Skeletal muscle satellite cell (primary cell): ENCODE results near the gene EFNB3.

Experiments used
- H3K27me3 ChIP-seq: 2 replicates; pipeline ENCODE4 v1.7.0; 2013; ENCODE audit warnings: low read length; ENCODE audit not compliant: control insufficient read depth, insufficient read depth
- H3K36me3 ChIP-seq: 2 replicates; pipeline ENCODE4 v1.7.0; 2013; ENCODE audit warnings: mild to moderate bottlenecking, control low read depth, low read length; ENCODE audit not compliant: insufficient read depth
- H3K4me1 ChIP-seq: 2 replicates; pipeline ENCODE4 v1.7.0; 2013; ENCODE audit warnings: low read length; ENCODE audit not compliant: control insufficient read depth, insufficient read depth
- H3K4me2 ChIP-seq: 2 replicates; pipeline ENCODE4 v1.7.0; 2013; ENCODE audit warnings: mild to moderate bottlenecking, low read length
- H3K4me3 ChIP-seq: 2 replicates; pipeline ENCODE4 v1.7.0; 2013; ENCODE audit warnings: low read length
- H3K9ac ChIP-seq: 2 replicates; pipeline ENCODE4 v1.7.0; 2013; ENCODE audit warnings: mild to moderate bottlenecking, low read depth, low read length, moderate library complexity
- H3K9me3 ChIP-seq: replicated peaks from 2 replicates; pipeline ENCODE4 v1.7.0; 2013; ENCODE audit warnings: mild to moderate bottlenecking, control low read depth, low read length

The EFNB3 gene

GRCh38 chr17:7713782-7714181 is 8.8 kb downstream of the EFNB3 start:
- no peak overlapping the region for H3K4me3 ChIP-seq
- H3K27me3 ChIP-seq: peaks cover 46% of the 10 kb centered on the region
- H3K9me3 ChIP-seq: no peaks in the 10 kb centered on the region
- H3K4me2 ChIP-seq: no peak overlapping the region
- H3K36me3 ChIP-seq: no peaks in the 10 kb centered on the region
- peaks cover 13% of the 10 kb centered on the region for H3K4me1 ChIP-seq
- H3K9ac ChIP-seq: no peak overlapping the region

- no peaks in the 10 kb centered on the region for H3K36me3 ChIP-seq
- no peak overlapping the region for H3K4me2 ChIP-seq
- H3K4me1 ChIP-seq: peaks cover 13% of the 10 kb centered on the region
- H3K9me3 ChIP-seq: no peaks in the 10 kb centered on the region
- H3K4me3 ChIP-seq: no peak overlapping the region
- H3K9ac ChIP-seq: no peak overlapping the region
- peaks cover 56% of the 10 kb centered on the region for H3K27me3 ChIP-seq
Measured at GRCh38 chr17:7714721-7715594, 10.0 kb downstream of the EFNB3 start.

DNA sequence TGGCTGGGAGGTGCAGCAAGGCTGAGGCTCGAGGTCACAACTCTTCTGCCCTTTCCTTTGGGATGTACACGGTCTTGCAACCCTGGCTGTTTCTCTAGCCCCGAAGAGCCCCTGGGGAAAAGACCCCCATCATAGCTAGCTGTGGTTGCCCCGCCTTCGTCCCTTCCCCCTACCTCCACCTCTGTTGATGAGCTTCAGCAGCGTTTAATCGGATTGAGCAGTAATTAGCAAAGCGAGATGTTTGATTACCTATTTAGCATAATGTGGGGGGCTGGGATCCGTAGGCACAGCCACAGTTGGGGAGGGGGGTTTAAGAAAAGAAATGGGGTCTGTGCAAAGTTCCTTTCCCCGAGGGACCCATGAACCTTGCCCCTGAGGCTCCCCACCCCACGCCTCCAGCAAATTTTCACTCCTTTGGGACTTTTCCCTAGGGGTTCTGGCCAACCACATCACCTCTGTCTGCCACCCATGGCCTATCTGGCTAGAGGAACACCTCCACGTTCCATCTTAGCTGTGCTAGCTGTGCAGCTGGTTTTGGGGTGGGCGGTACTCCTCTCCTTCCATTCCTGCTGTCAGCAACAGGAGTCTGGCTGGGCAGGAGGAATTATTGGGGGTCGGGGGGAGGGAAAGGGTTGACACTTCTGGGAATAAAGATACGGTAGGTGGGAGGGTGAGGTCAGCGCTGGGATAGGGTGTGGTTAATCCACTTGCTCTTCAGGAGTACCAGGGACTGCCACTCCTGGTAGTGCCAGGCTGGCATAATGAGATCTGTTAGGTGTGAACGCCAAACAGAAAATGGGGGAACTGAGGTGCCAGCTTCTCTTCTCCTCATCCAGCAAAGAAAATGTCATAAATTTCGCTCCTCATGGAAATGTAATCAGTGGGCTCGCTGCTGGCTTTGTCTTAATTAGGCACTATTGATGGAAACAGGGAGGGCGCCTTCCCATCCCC is 11.2 kb downstream of the EFNB3 start:
- Histone ChIP-seq H3K27me3 (peaks cover 66% of the 10 kb centered on the region), H3K9ac (peak overlapping the region; percentile 81), H3K36me3 (no peaks in the 10 kb centered on the region), H3K4me1 (peaks cover 13% of the 10 kb centered on the region), H3K4me3 (peak overlapping the region; percentile 87), H3K4me2 (peak overlapping the region; percentile 99), H3K9me3 (no peaks in the 10 kb centered on the region)

GRCh38 chr17:7716901-7717755 is 12.1 kb downstream of the EFNB3 start, which contains the start of gene DNAH2:
Gene DNAH2 (plus strand): TSS chr17:7717744. CDS start chr17:7719735, 1,991 bp downstream.
- Histone ChIP-seq H3K4me3 (peak within 1 kb of the TSS; percentile 87), H3K27me3 (peaks cover 63% of the 10 kb centered on the region), H3K9ac (peak within 1 kb of the TSS; percentile 81), H3K9me3 (no peaks in the 10 kb centered on the region), H3K36me3 (no peaks in the 10 kb centered on the region), H3K4me1 (peaks cover 13% of the 10 kb centered on the region), H3K4me2 (peak within 1 kb of the TSS; percentile 99)

DNA sequence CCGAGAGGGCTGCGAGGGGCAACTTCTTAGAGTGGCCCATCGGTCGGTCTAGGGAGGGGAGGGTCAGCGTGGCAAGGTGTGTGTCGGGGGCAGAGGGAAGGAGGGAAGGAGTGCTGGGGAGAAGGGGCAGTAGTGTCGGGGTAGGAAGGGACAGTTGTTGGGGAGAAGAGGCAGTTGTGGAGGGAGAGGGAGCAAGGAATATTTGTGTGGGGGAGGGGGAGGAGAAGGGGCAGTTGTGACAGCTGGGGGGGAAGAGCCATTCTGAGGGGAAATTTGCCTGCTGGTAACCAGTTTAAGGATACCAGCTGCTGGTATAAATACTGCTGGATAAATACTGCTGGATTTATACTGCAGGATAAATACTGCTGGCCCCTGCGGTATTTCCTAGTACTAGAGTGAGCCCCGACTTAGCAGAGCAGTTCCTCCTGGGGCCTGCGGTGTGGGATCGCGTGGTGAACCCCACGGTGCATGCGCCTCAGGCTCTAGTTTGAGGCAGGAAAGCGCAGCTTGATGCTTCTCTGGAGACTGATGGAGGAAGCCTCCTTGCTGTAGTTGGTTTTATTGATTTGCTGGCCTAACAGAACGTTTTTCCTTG is 12.9 kb downstream of the EFNB3 start:
- Histone ChIP-seq H3K36me3 (no peaks in the 10 kb centered on the region), H3K27me3 (peaks cover 61% of the 10 kb centered on the region), H3K9ac (peak overlapping the region; percentile 81), H3K4me2 (peak overlapping the region; percentile 99), H3K4me1 (peaks cover 13% of the 10 kb centered on the region), H3K4me3 (peak overlapping the region; percentile 87), H3K9me3 (no peaks in the 10 kb centered on the region)

- no peaks in the 10 kb centered on the region for H3K36me3 ChIP-seq
- no peak overlapping the region for H3K4me2 ChIP-seq
- H3K9me3 ChIP-seq: no peaks in the 10 kb centered on the region
- peaks cover 13% of the 10 kb centered on the region for H3K4me1 ChIP-seq
- H3K4me3 ChIP-seq: no peak overlapping the region
- peaks cover 55% of the 10 kb centered on the region for H3K27me3 ChIP-seq
- H3K9ac ChIP-seq: no peak overlapping the region
Measured at GRCh38 chr17:7719661-7720060, 14.7 kb downstream of the EFNB3 start.

GRCh38 chr17:7720125-7720524 is 15.1 kb downstream of the EFNB3 start:
- no peak overlapping the region for H3K4me3 ChIP-seq
- peaks cover 54% of the 10 kb centered on the region for H3K27me3 ChIP-seq
- H3K36me3 ChIP-seq: no peaks in the 10 kb centered on the region
- peaks cover 13% of the 10 kb centered on the region for H3K4me1 ChIP-seq
- H3K4me2 ChIP-seq: no peak overlapping the region
- H3K9ac ChIP-seq: no peak overlapping the region
- no peaks in the 10 kb centered on the region for H3K9me3 ChIP-seq

DNA sequence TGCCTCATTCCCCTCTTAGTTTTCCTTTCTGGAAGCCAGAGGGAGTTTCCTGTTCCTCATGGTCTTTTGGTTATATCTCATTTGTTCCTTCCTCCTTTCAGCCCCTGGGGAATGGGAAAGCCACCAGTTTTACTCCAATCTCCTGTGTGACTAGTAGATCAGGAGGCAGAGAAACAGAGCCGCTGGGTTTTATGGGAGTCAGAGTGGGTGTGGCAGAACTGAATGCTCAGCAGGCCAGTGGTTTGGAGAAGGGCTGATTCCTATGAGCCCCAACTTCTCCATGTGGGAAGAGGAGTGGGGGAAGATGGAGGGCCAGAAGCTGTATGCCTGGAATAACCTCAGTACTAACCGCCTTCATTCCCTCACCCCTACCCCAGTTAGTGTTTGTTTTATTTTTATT is 16.6 kb downstream of the EFNB3 start:
- Histone ChIP-seq H3K4me1 (peaks cover 9% of the 10 kb centered on the region), H3K4me3 (no peak overlapping the region), H3K36me3 (no peaks in the 10 kb centered on the region), H3K9me3 (no peaks in the 10 kb centered on the region), H3K27me3 (peaks cover 47% of the 10 kb centered on the region), H3K9ac (no peak overlapping the region), H3K4me2 (no peak overlapping the region)

- no peak overlapping the region for H3K4me3 ChIP-seq
Measured at GRCh38 chr17:7727886-7728285, 22.9 kb downstream of the EFNB3 start.

DNA sequence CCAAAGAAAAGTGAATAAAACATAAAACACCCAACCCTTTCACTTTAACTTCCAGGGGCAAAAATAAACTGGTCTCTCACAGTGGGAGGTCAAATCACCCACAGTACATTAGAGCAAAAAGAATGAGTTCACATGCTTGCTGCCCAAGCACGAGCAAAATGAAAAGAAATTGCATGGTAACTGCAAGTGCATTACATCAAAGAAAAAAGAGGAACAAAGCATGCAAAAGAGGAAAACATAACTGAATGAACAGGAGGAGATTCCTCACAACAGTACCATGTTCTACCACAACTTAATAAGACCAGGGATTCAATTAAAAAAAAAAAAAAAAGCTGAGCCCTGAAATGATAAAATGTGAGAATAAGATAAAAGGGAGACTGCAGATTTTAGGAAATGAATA is 24.8 kb downstream of the EFNB3 start:
- Histone ChIP-seq H3K4me3 (no peak overlapping the region), H3K9me3 (no peaks in the 10 kb centered on the region), H3K4me1 (no peaks in the 10 kb centered on the region), H3K27me3 (peaks cover 31% of the 10 kb centered on the region), H3K36me3 (no peaks in the 10 kb centered on the region), H3K4me2 (no peak overlapping the region), H3K9ac (no peak overlapping the region)

More at GRCh38 chr17:7727886-7728285, 22.9 kb downstream of the EFNB3 start:
- Histone ChIP-seq H3K36me3 (no peaks in the 10 kb centered on the region), H3K4me1 (no peaks in the 10 kb centered on the region), H3K27me3 (peaks cover 21% of the 10 kb centered on the region), H3K4me2 (no peak overlapping the region), H3K9me3 (no peaks in the 10 kb centered on the region), H3K9ac (no peak overlapping the region)
